HL-60 (cell line): ENCODE data around the gene PRAC2.

Experiments used
- DNase-seq, 2 experiments: peaks; one replicate each; pipeline ENCODE4 v3.0.0-alpha.2; 2010 to 2020; ENCODE audit warnings: low read depth in 1 of 2, low spot score in 1 of 2
- H3K27ac ChIP-seq: fragments of 250-450 bp; sonication (Bioruptor Pico); replicated peaks from 2 replicates; pipeline ENCODE4 v1.5.1; 2020; ENCODE audit warnings: mild to moderate bottlenecking, moderate library complexity
- H3K27me3 ChIP-seq: fragments of 250-450 bp; sonication (Bioruptor Pico); 2 replicates; pipeline ENCODE4 v1.5.1; 2021; ENCODE audit warnings: mild to moderate bottlenecking, moderate library complexity; ENCODE audit not compliant: insufficient read depth, poor library complexity, severe bottlenecking
- H3K4me3 ChIP-seq: replicated peaks from 2 replicates; pipeline ENCODE4 v1.5.1; 2011; ENCODE audit warnings: mild to moderate bottlenecking, control low read depth, low read length; ENCODE audit not compliant: insufficient read depth
- CTCF ChIP-seq: IDR thresholded peaks from one replicate; pipeline ENCODE4 v1.5.1; 2011; ENCODE audit warnings: low read length, control low read depth, inconsistent platforms; ENCODE audit not compliant: insufficient read depth
- GABPA ChIP-seq: IDR thresholded peaks from 2 replicates; pipeline ENCODE4 v1.6.1; 2012; ENCODE audit warnings: low read depth
- POLR2AphosphoS5 ChIP-seq: IDR thresholded peaks from 2 replicates; pipeline ENCODE4 v1.6.1; 2012; ENCODE audit warnings: low read depth
- REST ChIP-seq: IDR thresholded peaks from 2 replicates; pipeline ENCODE4 v1.6.1; 2012; ENCODE audit warnings: low read depth; ENCODE audit not compliant: insufficient replicate concordance
- SPI1 ChIP-seq: IDR thresholded peaks from 2 replicates; pipeline ENCODE4 v1.6.1; 2012; ENCODE audit warnings: low read depth, mild to moderate bottlenecking, borderline replicate concordance

Gene PRAC2

GRCh38 chr17:48749621-48750553 lies 26.9 kb downstream of the PRAC2 start:
- no peak overlapping the region for H3K27ac ChIP-seq
- DNase-seq, result no peak
- H3K27me3 ChIP-seq, result peaks cover 92% of the 10 kb centered on the region
- TF ChIP-seq GABPA, result no peak
- no peak for TF ChIP-seq CTCF
- TF ChIP-seq POLR2AphosphoS5, result no peak
- TF ChIP-seq SPI1, result no peak
- TF ChIP-seq REST, result no peak
- no peak overlapping the region for H3K4me3 ChIP-seq

GRCh38 chr17:48751172-48751571 lies 28.2 kb downstream of the PRAC2 start:
- Histone ChIP-seq H3K27me3 (peaks cover 91% of the 10 kb centered on the region), H3K27ac (no peak overlapping the region)

More at GRCh38 chr17:48751172-48751571, 28.2 kb downstream of the PRAC2 start:
- no peak overlapping the region for H3K4me3 ChIP-seq
- TF ChIP-seq CTCF (no peak), SPI1 (no peak), REST (no peak), POLR2AphosphoS5 (no peak), GABPA (no peak)
- DNase-seq, result no peak
